Measurements from ENCODE around the gene ELFN2.

The ELFN2 gene

GRCh38 chr22:37337204-37337943, 89.9 kb downstream of the ELFN2 start:
- no peak for DNase-seq
- no peaks in the 10 kb centered on the region for H3K9me3 ChIP-seq (replicated peaks; ENCODE audit: insufficient read depth, low read length)
- no peak overlapping the region for H3K4me3 ChIP-seq (ENCODE audit: low read length)
- H3K27ac ChIP-seq (ENCODE audit: low read length): no peak overlapping the region
- no peaks in the 10 kb centered on the region for H3K36me3 ChIP-seq (replicated peaks; ENCODE audit: insufficient read depth, low read length)
- H3K4me1 ChIP-seq (ENCODE audit: low read length): no peaks in the 10 kb centered on the region
- no peak overlapping the region for H3K9ac ChIP-seq (ENCODE audit: low read length)
- no peaks in the 10 kb centered on the region for H3F3A ChIP-seq (ENCODE audit: insufficient read depth, low read length)
- peaks cover 99% of the 10 kb centered on the region for H3K27me3 ChIP-seq (replicated peaks; ENCODE audit: insufficient read depth, low read length)
- no peak overlapping the region for H2AFZ ChIP-seq (ENCODE audit: low read length)
- no peaks in the 10 kb centered on the region for H3K9me2 ChIP-seq (replicated peaks; ENCODE audit: insufficient read depth, low read length)
- H4K20me1 ChIP-seq (ENCODE audit: insufficient read depth, low read length): no peaks in the 10 kb centered on the region
- H3K4me2 ChIP-seq (ENCODE audit: low read depth, low read length): no peak overlapping the region
- TF ChIP-seq CTCF (IDR thresholded peaks at IDR 0.05; ENCODE audit: low read length): no peak
- TF ChIP-seq EZH2phosphoT487 (IDR thresholded peaks at IDR 0.05; ENCODE audit: low read length): no peak
- TF ChIP-seq EZH2 (optimal IDR thresholded peaks at IDR 0.05; ENCODE audit: low read depth, low read length): no peak
- no peaks in the 10 kb centered on the region for H3K79me2 ChIP-seq (ENCODE audit: low read length)

GRCh38 chr22:37336579-37336978, 90.7 kb downstream of the ELFN2 start:
- no peaks in the 10 kb centered on the region for H3K79me2 ChIP-seq (ENCODE audit: low read length)

GRCh38 chr22:37335806-37336199, 91.5 kb downstream of the ELFN2 start:
- Histone ChIP-seq H3K4me1 (ENCODE audit: low read length) (no peaks in the 10 kb centered on the region), H3K9me2 (replicated peaks; ENCODE audit: insufficient read depth, low read length) (no peaks in the 10 kb centered on the region), H3K4me3 (ENCODE audit: low read length) (no peak overlapping the region), H3K36me3 (replicated peaks; ENCODE audit: insufficient read depth, low read length) (no peaks in the 10 kb centered on the region), H3K27ac (ENCODE audit: low read length) (no peak overlapping the region), H4K20me1 (ENCODE audit: insufficient read depth, low read length) (no peaks in the 10 kb centered on the region), H3F3A (ENCODE audit: insufficient read depth, low read length) (no peaks in the 10 kb centered on the region), H2AFZ (ENCODE audit: low read length) (no peak overlapping the region), H3K4me2 (ENCODE audit: low read depth, low read length) (no peak overlapping the region), H3K27me3 (replicated peaks; ENCODE audit: insufficient read depth, low read length) (peaks cover 99% of the 10 kb centered on the region), H3K79me2 (ENCODE audit: low read length) (no peaks in the 10 kb centered on the region), H3K9me3 (replicated peaks; ENCODE audit: insufficient read depth, low read length) (no peaks in the 10 kb centered on the region), H3K9ac (ENCODE audit: low read length) (no peak overlapping the region)
- no peak for DNase-seq
- TF ChIP-seq EZH2phosphoT487 (IDR thresholded peaks at IDR 0.05; ENCODE audit: low read length) (no peak), CTCF (IDR thresholded peaks at IDR 0.05; ENCODE audit: low read length) (no peak), EZH2 (optimal IDR thresholded peaks at IDR 0.05; ENCODE audit: low read depth, low read length) (no peak)

More at GRCh38 chr22:37336579-37336978, 90.7 kb downstream of the ELFN2 start:
- no peaks in the 10 kb centered on the region for H4K20me1 ChIP-seq (ENCODE audit: insufficient read depth, low read length)
- DNase-seq: no peak
- TF ChIP-seq CTCF (IDR thresholded peaks at IDR 0.05; ENCODE audit: low read length): no peak
- no peak for TF ChIP-seq EZH2 (optimal IDR thresholded peaks at IDR 0.05; ENCODE audit: low read depth, low read length)
- TF ChIP-seq EZH2phosphoT487 (IDR thresholded peaks at IDR 0.05; ENCODE audit: low read length): no peak
- no peaks in the 10 kb centered on the region for H3F3A ChIP-seq (ENCODE audit: insufficient read depth, low read length)
- no peaks in the 10 kb centered on the region for H3K9me2 ChIP-seq (replicated peaks; ENCODE audit: insufficient read depth, low read length)
- no peak overlapping the region for H3K27ac ChIP-seq (ENCODE audit: low read length)
- no peak overlapping the region for H2AFZ ChIP-seq (ENCODE audit: low read length)
- peaks cover 99% of the 10 kb centered on the region for H3K27me3 ChIP-seq (replicated peaks; ENCODE audit: insufficient read depth, low read length)
- H3K36me3 ChIP-seq (replicated peaks; ENCODE audit: insufficient read depth, low read length): no peaks in the 10 kb centered on the region
- H3K4me3 ChIP-seq (ENCODE audit: low read length): no peak overlapping the region
- H3K4me2 ChIP-seq (ENCODE audit: low read depth, low read length): no peak overlapping the region
- no peak overlapping the region for H3K9ac ChIP-seq (ENCODE audit: low read length)
- no peaks in the 10 kb centered on the region for H3K9me3 ChIP-seq (replicated peaks; ENCODE audit: insufficient read depth, low read length)
- H3K4me1 ChIP-seq (ENCODE audit: low read length): no peaks in the 10 kb centered on the region

All from MM.1S (cell line).